Pons (tissue), 1 donor: ENCODE data around the gene PYCR2.
"Not testable (repeated sequence)": the region's sequence is repeated elsewhere in the genome, so short reads cannot be mapped to it uniquely, and the experiment has no call there.

ENCODE experiments used
- DNase-seq: peaks from one replicate; pipeline ENCODE4 v3.0.0-alpha.2; 2016; ENCODE audit warnings: low spot score

PYCR2 gene

DNA sequence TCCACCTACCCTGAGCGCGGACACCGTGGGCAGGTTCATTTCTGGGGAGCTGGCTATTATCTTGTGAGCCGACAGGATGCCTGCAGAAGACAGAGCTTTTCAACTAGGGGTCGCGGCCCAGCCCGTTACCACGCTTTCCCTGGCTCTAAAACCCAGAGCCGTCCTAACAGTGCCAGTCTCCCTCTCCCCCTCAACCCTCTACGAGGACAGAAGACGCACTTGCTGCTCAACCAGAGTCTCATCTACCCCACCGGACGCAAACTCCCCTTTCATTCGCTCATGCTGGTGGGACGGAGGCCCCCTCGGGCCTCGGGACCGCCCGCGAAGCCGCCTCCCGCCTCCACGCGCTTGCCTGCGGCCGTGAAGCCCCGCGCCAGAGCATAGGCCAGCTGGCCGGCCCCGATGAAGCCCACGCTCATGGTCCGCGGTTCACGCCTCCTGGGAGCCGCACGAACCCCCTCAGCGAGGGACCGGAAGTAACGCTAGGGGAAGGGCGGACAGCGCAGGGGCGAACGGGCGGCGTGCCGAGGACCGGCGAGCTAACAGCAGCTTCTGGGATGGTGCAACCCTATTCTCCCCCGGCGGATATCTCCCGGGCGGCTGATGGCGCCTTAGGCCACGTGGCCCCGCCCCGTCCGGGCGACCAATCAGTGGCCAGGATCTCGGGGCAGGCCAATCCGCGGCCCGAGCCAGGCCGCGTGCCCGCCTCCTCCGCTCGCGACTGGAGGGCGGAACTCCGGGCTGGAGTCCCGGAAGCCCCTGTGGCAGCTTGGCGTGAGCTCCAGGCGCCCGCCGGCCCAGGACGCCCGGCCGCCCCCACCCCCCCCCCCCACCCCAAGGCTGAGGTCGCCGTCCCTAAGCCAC is at the start of gene PYCR2:
Gene PYCR2 (minus strand): TSS at position 559 of the 864 bp plus-strand sequence. CDS start 140 bp downstream, at position 419.
- peak; percentile 95 for DNase-seq

DNA sequence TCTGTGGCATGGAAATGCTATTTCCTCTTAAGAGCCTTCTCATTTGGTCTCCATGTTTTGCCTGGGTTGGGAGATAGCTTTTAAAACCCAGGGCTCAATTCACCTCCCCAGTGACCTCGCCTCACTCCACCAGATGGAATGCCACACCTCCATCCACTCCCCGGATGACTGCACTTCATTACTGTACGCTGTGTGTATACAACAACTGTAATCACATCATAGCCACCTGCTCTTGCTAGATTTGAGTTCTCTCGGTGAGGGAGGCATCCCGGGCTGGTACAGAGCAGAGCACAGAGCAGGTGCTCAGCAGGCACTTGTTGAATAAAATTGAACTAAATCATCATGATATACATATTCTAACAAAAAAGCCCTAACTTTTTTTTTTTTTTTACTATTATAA is 49.1 kb upstream of the PYCR2 start:
- DNase-seq: no peak

DNA sequence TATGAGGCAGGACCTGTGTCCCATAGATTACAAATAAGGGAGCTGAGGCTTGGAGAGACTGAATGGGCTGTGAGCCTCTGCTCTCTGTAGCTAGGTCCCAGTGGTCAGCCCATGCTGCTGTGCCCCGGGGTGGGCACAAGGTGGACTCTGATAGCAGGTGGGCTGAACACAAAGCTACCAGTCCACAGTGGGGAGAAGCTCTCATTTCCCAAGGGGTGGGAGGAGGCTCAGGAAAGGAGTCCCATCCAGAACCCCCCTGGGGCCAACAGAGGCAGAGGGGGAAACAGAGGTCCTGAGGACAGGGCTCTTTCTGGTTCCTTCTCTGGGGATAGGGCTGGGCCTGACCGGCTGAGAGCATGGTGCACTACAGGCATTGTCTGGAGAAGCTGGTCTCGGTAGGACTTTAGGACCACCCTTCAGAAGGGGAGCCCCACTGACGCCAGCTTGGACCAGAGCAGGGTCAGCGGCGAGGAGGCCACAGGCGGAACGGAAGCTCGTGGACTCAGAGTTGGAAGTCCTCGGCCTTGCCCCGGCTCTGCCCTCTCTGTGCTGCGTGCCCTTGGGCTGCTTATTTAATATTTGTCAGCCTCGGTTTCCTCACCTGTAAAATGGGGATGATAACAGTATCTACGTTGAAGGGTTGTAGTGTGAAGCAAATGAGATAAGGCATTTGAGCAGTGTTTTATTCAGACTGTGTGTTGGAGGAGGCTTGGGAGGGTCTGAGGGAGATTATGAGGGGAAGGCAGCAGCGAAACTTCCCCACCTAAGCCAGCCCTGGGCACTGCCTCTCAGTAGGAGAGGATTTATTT is 48.5 kb upstream of the PYCR2 start:
- DNase-seq: no peak

DNA sequence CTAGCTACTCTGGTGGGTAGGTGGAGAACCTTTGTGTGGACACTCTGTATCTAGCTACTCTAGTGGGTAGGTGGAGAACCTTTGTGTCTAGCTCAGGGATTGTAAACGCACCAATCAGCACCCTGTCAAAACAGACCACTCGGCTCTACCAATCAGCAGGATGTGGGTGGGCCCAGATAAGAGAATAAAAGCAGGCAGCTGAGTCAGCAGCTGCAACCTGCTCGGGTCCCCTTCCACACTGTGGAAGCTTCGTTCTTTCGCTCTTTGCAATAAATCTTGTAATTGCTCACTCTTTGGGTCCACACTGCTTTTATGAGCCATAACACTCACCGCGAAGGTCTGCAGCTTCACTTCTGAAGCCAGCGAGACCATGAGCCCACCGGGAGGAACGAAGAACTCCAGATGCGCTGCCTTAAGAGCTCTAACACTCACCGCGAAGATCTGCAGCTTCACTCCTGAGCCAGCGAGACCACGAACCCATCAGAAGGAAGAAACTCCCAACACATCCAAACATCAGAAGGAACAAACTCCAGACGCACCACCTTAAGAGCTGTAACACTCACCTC is 46.6 kb upstream of the PYCR2 start:
- not testable (repeated sequence) for DNase-seq

DNA sequence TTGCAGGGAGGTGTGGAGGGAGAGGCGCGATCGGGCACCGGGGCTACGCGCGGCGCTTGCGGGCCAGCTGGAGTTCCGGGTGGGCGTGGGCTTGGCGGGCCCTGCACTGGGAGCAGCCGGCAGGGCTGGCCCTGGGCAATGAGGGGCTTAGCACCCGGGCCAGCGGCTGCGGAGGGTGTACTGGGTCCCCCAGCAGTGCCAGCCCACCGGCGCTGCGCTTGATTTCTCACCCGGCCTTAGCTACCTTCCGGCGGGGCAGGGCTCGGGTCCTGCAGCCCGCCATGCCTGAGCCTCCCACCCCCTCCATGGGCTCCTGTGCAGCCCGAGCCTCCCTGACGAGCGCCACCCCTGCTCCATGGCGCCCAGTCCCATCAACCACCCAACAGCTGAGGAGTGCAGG is 45.7 kb upstream of the PYCR2 start:
- not testable (repeated sequence) for DNase-seq

DNA sequence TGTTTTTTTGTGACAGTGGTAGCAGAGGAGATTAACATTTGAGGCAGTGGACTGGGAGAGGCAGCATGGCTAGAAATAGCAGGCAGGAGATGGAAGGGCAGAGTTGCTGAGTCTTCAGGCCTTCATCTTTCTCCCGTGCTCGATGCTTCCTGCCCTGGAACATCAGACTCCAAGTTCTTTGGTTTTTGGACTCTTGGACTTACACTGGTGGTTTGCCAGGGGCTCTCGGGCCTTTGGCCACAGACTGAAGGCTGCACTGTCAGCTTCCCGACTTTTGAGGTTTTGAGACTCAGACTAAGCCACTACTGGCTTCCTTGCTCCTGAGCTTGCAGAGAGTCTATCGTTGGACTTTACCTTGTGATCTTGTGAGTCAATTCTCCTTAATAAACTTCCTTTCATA is 41.2 kb upstream of the PYCR2 start:
- no peak for DNase-seq

DNA sequence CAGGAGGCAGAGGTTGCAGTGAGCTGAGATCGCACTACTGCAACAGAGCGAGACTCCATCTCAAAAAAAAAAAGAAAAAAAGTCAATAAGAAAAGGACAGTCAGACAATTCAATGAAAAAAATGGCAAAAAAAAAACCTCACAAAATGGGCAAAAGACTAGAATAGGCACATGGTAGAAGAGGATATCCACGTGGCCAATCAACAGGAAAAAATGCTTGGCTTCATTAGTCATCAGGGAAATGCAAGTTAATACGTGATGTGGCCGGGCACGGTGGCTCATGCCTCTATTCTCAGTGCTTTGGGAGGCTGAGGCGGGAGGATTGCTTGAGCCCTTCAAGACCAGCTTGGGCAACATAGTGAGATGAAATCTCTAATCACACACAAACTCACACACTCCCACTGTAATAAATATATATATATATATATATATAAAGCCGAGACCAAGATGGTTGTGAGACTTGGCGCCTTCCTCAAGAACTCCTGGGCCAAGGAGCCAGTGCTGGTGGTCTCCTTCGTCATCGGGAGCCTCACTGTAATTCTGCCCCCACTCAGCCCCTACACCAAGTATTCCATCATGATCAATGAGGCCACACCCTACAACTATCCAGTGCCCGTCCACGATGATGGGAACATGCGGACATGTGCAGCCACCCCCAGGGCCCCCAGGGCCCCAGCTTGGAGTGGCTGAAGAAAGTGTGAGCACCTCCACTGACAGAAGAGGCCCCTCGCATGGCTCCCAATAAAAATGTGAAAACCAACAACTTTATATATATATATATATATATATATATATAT is 39.9 kb upstream of the PYCR2 start:
- no peak for DNase-seq

DNA sequence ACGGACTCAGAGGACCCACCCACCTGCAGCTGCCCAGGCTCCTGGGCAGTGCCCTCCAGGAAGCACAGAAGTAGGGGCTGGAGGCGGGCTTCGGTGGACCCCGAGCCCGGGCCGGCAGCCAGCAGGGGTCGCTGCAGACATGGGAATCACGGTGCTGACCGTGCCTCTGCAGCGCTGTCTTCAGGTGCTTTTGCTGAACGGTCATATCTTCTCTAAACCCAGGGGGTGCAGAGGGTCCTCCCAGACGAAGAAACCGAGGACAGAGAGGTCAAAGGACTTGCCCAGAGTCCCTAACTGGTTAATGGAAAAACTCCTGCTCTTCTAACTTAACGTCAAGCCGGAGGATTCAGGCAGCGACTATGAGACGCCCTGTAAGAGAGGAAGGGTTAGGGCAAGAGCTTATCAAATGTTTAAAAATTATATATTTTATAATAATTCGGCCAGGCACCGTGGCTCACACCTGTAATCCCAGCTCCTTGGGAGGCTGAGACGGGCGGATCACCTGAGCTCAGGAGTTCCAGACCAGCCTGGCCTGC is 38.5 kb upstream of the PYCR2 start:
- no peak for DNase-seq

DNA sequence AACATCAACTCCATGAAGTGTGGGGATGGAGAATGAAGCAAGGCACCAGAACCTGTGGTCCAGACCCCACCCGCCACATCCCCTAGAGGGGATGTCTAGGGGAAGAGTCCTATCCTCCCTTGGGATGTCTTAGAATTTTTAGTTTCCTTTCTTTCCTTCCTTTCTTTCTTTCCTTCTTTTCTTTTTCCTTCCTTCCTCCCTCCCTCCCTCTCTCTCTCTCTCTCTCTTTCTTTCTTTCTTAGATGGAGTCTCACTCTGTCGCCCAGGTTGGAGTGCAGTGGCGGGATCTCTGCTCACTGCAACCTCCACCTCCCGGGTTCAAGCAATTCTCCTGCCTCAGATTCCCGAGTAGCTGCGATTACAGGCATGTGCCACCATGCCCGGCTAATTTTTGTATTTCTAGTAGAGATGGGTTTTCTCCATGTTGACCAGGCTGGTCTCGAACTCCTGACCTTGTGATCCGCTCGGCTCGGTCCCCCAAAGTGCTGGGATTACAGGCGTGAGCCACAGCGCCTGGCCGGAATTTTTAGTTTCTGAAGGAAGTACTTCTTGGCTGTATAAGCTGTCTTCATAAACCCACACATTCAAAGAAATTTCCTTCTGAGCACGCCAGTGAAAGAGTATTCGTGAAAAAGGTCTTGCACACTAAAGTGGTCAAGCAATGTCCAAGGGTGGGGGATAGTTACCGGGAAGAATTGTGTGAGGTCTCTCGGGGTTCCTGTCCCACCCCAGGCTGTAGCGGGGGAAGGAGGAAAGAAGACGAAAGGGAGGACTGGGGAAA is 37.8 kb upstream of the PYCR2 start:
- no peak for DNase-seq

DNA sequence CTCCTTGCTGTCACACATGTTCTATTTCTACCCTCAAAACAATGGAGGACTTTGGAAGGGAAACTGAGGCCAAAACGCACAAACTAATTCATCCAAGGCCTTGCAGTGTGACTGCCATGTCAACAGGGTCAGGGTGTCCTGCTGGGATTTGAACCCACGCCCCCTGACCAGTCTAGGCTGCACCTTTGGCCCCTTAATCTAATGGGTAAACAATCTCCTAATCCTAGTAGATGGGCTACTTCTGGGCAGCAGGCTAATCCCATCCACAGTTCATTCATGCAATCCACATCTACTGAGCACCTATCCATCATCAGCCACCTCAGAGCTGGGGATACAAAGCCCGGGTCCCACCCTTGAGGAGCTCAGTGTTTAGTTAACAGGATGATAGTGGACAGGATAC is 34.0 kb upstream of the PYCR2 start:
- no peak for DNase-seq

DNA sequence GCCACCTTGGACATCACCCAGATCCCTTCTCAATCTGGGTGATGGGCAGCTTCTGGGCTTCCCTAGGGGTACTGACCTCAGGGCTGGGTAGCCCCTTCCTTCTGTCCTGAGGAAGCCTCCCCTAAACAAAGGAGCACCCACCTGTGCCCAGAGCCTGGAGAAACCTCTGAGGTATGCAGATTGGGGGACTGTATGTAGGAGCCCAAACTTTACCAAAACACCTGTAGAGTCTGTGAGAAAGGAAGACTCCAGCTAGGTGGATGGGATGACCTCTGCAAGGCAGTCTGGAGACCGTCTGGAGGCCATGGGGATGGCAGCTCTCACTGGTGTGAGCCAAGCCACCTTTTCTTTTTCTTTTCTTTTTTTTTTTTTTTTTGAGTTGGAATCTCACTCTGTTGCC is 30.7 kb upstream of the PYCR2 start:
- no peak for DNase-seq

DNA sequence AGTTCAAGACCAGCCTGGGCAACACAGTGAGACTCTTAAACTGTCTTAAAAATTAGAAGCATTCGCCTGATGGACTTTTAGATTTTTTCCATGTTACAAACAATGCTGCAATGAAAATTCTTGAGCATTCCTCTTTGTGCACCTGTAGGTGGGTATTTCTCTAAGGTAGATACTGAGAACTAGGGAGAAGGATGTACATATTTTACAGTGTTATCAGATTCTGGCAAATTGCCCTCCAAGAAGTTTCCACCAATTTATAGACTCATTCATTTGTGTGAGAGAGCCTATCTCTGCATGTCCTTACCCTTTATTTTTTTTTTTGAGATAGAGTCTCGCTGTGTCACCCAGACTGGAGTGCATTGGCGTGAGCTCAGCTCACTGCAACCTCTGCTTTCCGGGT is 29.3 kb upstream of the PYCR2 start:
- DNase-seq: no peak

DNA sequence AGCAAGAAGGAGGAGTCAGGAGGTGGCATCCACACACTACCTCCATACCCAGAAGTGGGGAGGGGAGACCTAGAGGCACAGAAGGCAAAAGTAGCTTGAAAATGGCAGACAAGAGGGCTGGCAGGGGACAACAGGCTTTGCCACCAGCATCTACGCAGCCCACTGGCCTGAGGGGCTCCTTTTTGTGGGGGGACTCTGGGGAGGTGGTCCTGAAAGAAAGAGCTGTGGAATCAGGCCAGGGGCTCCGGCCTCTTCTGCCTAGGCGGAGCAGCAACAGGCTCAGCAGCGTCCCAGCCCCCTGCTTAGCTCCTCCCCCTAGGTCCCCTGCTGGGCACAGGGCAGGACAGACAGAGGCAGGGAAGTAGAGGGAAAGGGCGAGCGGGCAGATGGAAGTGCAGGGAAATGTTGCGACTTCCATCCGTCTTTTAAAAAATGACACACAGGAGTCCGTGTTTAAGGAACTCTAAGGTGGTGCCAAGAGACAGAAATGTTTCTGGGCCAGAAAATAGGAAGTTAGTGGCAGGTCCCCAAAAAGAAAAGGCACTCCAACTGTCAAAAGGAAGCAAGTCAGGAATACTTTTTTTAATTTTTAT is 27.0 kb upstream of the PYCR2 start:
- no peak for DNase-seq

DNA sequence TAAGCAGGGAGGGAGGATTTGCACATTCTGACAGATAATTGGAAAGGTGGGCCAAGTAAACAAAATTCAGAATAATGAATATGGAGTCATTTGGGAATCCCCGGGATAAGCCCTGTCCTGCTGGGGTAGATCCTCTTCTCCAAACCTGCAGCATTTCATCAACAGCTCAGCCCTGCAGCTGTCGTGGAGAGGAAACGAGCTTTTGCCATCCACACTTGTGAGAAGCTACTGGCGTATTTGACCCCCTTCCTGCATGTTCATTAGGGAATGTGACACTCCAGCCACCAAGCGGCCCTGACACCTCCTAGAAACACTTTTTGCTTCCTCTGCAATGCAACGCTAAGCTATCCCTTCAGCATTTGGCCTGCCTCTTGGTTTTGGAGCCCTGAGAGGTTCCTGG is 25.0 kb upstream of the PYCR2 start:
- DNase-seq: no peak

DNA sequence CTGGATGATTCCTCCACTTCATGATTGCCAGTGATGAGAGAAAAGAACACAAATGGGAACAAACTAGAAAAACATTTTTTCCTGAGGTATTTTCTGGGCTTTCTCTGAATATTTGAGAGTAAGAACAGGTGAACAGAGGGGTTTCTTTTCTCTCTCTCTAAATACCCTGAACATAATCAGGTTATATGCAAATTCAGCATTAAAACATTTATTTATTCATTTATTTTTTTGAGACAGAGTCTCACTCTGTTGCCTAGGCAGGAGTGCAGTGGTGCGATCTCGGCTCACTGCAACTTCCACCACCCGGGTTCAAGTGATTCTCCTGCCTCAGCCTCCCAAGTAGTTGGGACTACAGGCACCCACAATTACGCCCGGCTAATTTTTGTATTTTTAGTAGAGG is 22.8 kb upstream of the PYCR2 start:
- DNase-seq: no peak

DNA sequence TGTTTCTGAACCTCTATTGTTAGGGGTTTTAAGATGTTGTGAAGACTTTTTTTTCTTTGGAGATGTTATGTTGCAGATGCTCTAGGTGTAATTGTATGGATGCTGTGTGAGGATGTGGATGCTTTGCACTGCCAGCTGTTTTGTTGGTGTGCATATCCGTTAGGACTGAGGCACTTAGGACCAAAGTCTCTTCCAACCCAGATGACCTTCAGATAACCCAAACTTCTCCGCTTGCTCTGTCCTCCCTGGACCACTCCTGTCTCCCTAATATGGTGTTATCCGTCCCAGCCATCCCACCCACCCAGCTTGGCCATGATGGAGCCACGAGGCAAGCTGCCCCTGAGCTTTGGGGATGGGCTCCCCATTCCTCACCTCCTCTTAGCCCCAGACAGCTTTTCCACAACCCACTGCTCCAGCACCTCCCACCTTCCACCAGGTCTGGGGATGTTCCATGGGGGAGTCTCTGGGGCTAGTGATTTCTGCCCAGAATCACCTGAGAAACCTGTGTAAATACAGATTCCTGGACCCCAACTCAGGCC is 22.1 kb upstream of the PYCR2 start:
- DNase-seq: no peak

DNA sequence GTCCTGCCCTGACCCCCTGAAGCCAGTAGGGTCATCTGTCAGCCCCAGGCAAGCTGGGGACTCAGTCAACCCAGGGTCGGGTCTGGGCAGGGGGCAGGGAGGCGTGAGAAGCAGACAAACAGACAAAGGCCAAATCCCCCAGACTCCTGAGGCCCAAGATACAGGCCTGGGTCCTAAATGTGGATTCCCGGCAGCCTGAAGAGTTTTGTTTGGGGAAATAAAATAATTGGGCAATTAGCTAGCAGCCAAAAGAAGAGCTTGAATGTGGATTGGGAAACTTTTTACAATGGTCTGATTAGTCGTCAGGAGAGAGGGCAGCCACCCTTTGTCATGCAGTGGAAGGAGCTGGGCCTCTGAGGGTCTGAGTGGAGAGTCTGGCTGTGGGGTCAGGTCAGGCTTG is 21.5 kb upstream of the PYCR2 start:
- no peak for DNase-seq

DNA sequence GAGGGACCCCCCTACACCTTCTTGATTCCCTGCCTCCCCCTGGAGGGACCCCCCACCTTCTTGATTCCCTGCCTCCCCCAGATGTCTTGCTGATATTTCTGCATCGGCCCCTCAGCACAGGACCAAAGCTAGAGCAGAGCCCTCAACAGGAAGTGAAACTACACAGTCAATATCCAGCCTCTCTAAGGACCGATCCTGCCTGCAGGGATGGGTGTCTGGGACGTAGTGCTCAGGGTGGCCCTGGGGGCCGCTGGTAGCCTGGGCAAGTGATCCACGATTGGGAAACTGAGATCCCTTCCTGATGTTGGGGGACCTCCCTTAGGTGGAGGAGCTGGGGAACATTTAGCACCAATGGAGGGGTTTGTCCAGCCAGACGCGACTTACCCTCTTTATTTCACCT is 20.9 kb upstream of the PYCR2 start:
- DNase-seq: no peak

DNA sequence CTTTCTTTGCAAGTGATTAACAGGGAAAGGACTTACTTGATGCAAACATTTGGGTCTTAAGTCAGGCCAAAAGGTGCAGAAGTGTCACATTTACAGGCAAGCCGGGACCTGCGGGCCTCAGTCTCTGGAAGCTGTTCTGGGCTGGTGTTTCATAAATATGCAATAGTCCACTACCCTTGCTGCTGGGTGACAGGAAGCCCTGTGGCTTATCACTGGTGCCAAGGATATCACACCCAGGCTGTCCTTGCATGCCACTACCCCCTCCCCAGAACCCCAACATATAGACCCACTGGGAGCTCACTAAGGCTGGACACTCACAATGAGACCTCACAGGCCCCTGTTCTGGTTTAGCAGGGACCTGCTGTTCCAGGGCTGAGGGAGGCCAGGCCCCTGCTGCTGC is 20.3 kb upstream of the PYCR2 start:
- DNase-seq: no peak

DNA sequence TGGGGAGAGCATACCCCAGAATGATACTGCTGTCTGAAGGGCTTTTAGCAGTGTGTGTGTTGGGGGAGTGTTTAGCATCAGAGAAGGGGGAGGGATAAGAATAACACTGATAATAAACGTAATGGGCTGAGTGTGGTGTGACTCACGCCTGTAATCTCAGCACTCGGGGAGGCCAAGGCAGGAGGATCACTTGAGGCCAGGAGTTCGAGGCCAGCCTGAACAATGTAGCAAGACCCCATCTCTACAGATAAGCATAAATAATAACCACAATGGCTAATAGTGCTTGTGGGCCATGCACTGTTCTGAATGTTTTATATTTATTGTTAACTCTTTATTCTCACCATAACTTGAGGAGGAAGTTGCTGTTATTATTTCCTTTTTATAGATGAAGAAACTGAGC is 19.5 kb upstream of the PYCR2 start:
- DNase-seq: no peak
